IMR-90 (cell line): Measurements from ENCODE around the gene PTTG1IP2. TPM values are rescaled to one million over a fixed set of nuclear protein-coding genes. Genes with fewer than 3 reads are reported as not detected.
A peak's percentile ranks its signal among the peaks of the same experiment; 100 is the strongest.

Experiments used
- ATAC-seq: fragments of 200-7000 bp; cut with Tn5 transposase; 2 replicates; pipeline ENCODE4 v1.9.1; 2020; ENCODE audit warnings: low read depth, mild to moderate bottlenecking, moderate library complexity
- BruUV-seq: library from RNA; stranded (reverse); fragments of 400-500 nt; replicated peaks from 2 replicates; lab custom pipeline; 2021; lab: Mats Ljungman, UMichigan
- CTCF ChIA-PET: fragments of 300-600 bp; formaldehyde crosslinking; extraction: SDS; loops from one replicate; lab custom pipeline; 2021; ENCODE audit warnings: antibody characterized with exemption; lab: Yijun Ruan, JAX
- POLR2A ChIA-PET: fragments of 300-600 bp; sonication (Branson Sonifier 250); formaldehyde crosslinking; loops from one replicate; lab custom pipeline; 2022; ENCODE audit warnings: antibody characterized with exemption; ENCODE audit not compliant: unreplicated experiment; lab: Charles Lee
- DNase-seq: peaks from one replicate; pipeline ENCODE4 v3.0.0; 2013
- H2AFZ ChIP-seq: replicated peaks from 2 replicates; pipeline ENCODE3; 2013; ENCODE audit warnings: low read length, mild to moderate bottlenecking; ENCODE audit not compliant: poor library complexity
- H2AK5ac ChIP-seq: 2 replicates; pipeline ENCODE4 v1.6.1; 2013; ENCODE audit warnings: low read depth, low read length, inconsistent platforms
- H2AK9ac ChIP-seq: replicated peaks from 2 replicates; pipeline ENCODE3; 2013; ENCODE audit warnings: mild to moderate bottlenecking, low read depth, low read length, moderate library complexity; ENCODE audit not compliant: poor library complexity
- H2BK120ac ChIP-seq: 2 replicates; pipeline ENCODE4 v1.6.1; 2013; ENCODE audit warnings: low read depth, low read length, inconsistent platforms
- H2BK15ac ChIP-seq: 3 replicates; pipeline ENCODE4 v1.6.1; 2013; ENCODE audit warnings: low read depth, low read length, inconsistent platforms
- H2BK20ac ChIP-seq: 2 replicates; pipeline ENCODE4 v1.6.1; 2013; ENCODE audit warnings: low read depth, mild to moderate bottlenecking, inconsistent platforms, low read length, moderate library complexity
- H2BK5ac ChIP-seq: 2 replicates; pipeline ENCODE4 v1.6.1; 2013; ENCODE audit warnings: mild to moderate bottlenecking, low read depth, low read length, inconsistent platforms; ENCODE audit not compliant: poor library complexity, severe bottlenecking
- H3K14ac ChIP-seq: replicated peaks from 2 replicates; pipeline ENCODE4 v1.6.1; 2013; ENCODE audit warnings: low read depth, low read length, inconsistent platforms
- H3K18ac ChIP-seq: 2 replicates; pipeline ENCODE4 v1.6.1; 2013; ENCODE audit warnings: low read depth, low read length, control low read depth
- H3K23ac ChIP-seq: 2 replicates; pipeline ENCODE4 v1.6.1; 2013; ENCODE audit warnings: low read depth, low read length, inconsistent platforms
- H3K27ac ChIP-seq: 2 replicates; pipeline ENCODE4 v1.5.1; 2013; ENCODE audit warnings: mild to moderate bottlenecking, control low read depth, low read length; ENCODE audit not compliant: insufficient read depth
- H3K27me3 ChIP-seq: 2 replicates; pipeline ENCODE4 v1.6.1; 2013; ENCODE audit warnings: low read length; ENCODE audit not compliant: control insufficient read depth, insufficient read depth
- H3K36me3 ChIP-seq: 2 replicates; pipeline ENCODE4 v1.6.1; 2013; ENCODE audit warnings: low read length, mixed read lengths; ENCODE audit not compliant: control insufficient read depth, insufficient read depth
- H3K4ac ChIP-seq: 2 replicates; pipeline ENCODE4 v1.6.1; 2013; ENCODE audit warnings: low read depth, low read length, inconsistent platforms
- H3K4me1 ChIP-seq: 2 replicates; pipeline ENCODE4 v1.6.1; 2013; ENCODE audit warnings: low read length, mixed read lengths; ENCODE audit not compliant: control insufficient read depth, insufficient read depth
- H3K4me2 ChIP-seq: 2 replicates; pipeline ENCODE4 v1.6.1; 2013; ENCODE audit warnings: low read depth, mild to moderate bottlenecking, control low read depth, low read length, moderate library complexity
- H3K4me3 ChIP-seq: 2 replicates; pipeline ENCODE4 v1.5.1; 2013; ENCODE audit warnings: low read depth, mild to moderate bottlenecking, control low read depth, low read length, moderate library complexity; ENCODE audit not compliant: insufficient read depth
- H3K56ac ChIP-seq: 2 replicates; pipeline ENCODE4 v1.6.1; 2013; ENCODE audit warnings: low read length, inconsistent platforms; ENCODE audit not compliant: insufficient read depth; ENCODE audit errors: extremely low read depth
- H3K79me1 ChIP-seq, 2 experiments: 2 replicates each; pipeline ENCODE4 v1.6.1; 2013; ENCODE audit warnings: low read length in 2 of 2, inconsistent platforms in 1 of 2, low read depth in 1 of 2
- H3K9ac ChIP-seq: 2 replicates; pipeline ENCODE4 v1.6.1; 2013; ENCODE audit warnings: low read depth, low read length, control low read depth
- H3K9me1 ChIP-seq: 2 replicates; pipeline ENCODE4 v1.6.1; 2013; ENCODE audit warnings: low read length, inconsistent platforms; ENCODE audit not compliant: insufficient read depth
- H3K9me3 ChIP-seq: 2 replicates; pipeline ENCODE4 v1.6.1; 2013; ENCODE audit warnings: low read length; ENCODE audit not compliant: control insufficient read depth, insufficient read depth
- H4K20me1 ChIP-seq: 2 replicates; pipeline ENCODE4 v1.6.1; 2013; ENCODE audit warnings: low read length, inconsistent platforms; ENCODE audit not compliant: insufficient read depth
- H4K5ac ChIP-seq: 2 replicates; pipeline ENCODE4 v1.6.1; 2013; ENCODE audit warnings: mild to moderate bottlenecking, low read depth, low read length, control low read depth
- H4K8ac ChIP-seq, 2 experiments: 2 replicates each; pipeline ENCODE4 v1.6.1; 2013; ENCODE audit warnings: low read depth in 2 of 2, low read length in 2 of 2, control low read depth in 1 of 2, inconsistent platforms in 1 of 2
- H4K91ac ChIP-seq: 2 replicates; pipeline ENCODE4 v1.6.1; 2013; ENCODE audit warnings: low read depth, low read length, inconsistent platforms; ENCODE audit not compliant: insufficient read depth
- BHLHE40 ChIP-seq: fragments of 150-350 bp; IDR thresholded peaks from 2 replicates; pipeline ENCODE4 v1.6.1; 2016; ENCODE audit warnings: mild to moderate bottlenecking, low read depth, low read length
- CEBPB ChIP-seq: IDR thresholded peaks from 2 replicates; pipeline ENCODE4 v1.6.1; 2012; ENCODE audit warnings: low read depth, low read length, improper control_type of control experiment
- CHD1 ChIP-seq: IDR thresholded peaks from 2 replicates; pipeline ENCODE4 v1.6.1; 2012; ENCODE audit warnings: low read depth, low read length, improper control_type of control experiment
- CTCF ChIP-seq: conservative IDR thresholded peaks from 2 replicates; pipeline ENCODE4 v1.5.1; 2012; ENCODE audit warnings: mild to moderate bottlenecking, low read depth, low read length, improper control_type of control experiment
- ELK1 ChIP-seq: fragments of 150-350 bp; IDR thresholded peaks from 2 replicates; pipeline ENCODE4 v1.6.1; 2016; ENCODE audit warnings: low read depth, mild to moderate bottlenecking, low read length, moderate library complexity, borderline replicate concordance
- FOS ChIP-seq: fragments of 150-350 bp; IDR thresholded peaks from 2 replicates; pipeline ENCODE4 v1.6.1; 2016; ENCODE audit warnings: low read depth, low read length
- MAFK ChIP-seq: IDR thresholded peaks from 2 replicates; pipeline ENCODE4 v1.6.1; 2012; ENCODE audit warnings: low read depth, low read length, improper control_type of control experiment
- MAZ ChIP-seq: IDR thresholded peaks from 2 replicates; pipeline ENCODE4 v1.6.1; 2012; ENCODE audit warnings: low read depth, mild to moderate bottlenecking, low read length, improper control_type of control experiment, moderate library complexity, borderline replicate concordance
- MXI1 ChIP-seq: IDR thresholded peaks from 2 replicates; pipeline ENCODE4 v1.6.1; 2012; ENCODE audit warnings: low read depth, mild to moderate bottlenecking, low read length, moderate library complexity, borderline replicate concordance
- NFE2L2 ChIP-seq: fragments of 150-350 bp; IDR thresholded peaks from 2 replicates; pipeline ENCODE4 v1.6.1; 2016; ENCODE audit warnings: low read depth, mild to moderate bottlenecking, low read length
- POLR2A ChIP-seq: IDR thresholded peaks from 2 replicates; pipeline ENCODE4 v1.6.1; 2012; ENCODE audit warnings: mild to moderate bottlenecking, low read depth, low read length
- RAD21 ChIP-seq: IDR thresholded peaks from 2 replicates; pipeline ENCODE4 v1.6.1; 2012; ENCODE audit warnings: low read length, improper control_type of control experiment
- RCOR1 ChIP-seq: IDR thresholded peaks from 2 replicates; pipeline ENCODE4 v1.6.1; 2012; ENCODE audit warnings: mild to moderate bottlenecking, low read length, improper control_type of control experiment; ENCODE audit not compliant: insufficient replicate concordance
- RFX5 ChIP-seq: IDR thresholded peaks from 2 replicates; pipeline ENCODE4 v1.8.0; 2012; ENCODE audit warnings: low read depth, mild to moderate bottlenecking, low read length, moderate library complexity
- SMC3 ChIP-seq: fragments of 150-350 bp; IDR thresholded peaks from 2 replicates; pipeline ENCODE4 v1.6.1; 2016; ENCODE audit warnings: low read depth, mild to moderate bottlenecking, antibody characterized with exemption, low read length, moderate library complexity
- USF2 ChIP-seq: fragments of 150-350 bp; IDR thresholded peaks from 2 replicates; pipeline ENCODE4 v1.6.1; 2017; ENCODE audit warnings: mild to moderate bottlenecking, antibody characterized with exemption, low read length, low read depth
- WGBS, 2 experiments: methylation state at CpG; one replicate each; pipeline versions ENCODE4 v1.1.5 to v1.1.7; 2013; ENCODE audit warnings: missing lambda C conversion rate in 2 of 2; ENCODE audit not compliant: insufficient read length in 1 of 2; ENCODE audit errors: extremely low coverage in 2 of 2; 5-methylcytosine and 5-hydroxymethylcytosine counted together
- dilution Hi-C: fragments of 300-500 bp; cut with HindIII; formaldehyde crosslinking; loops from one replicate; pipeline ENCODE4 v1.14.3; 2018; ENCODE audit warnings: low sequenced_read_pairs; ENCODE audit not compliant: unreplicated experiment
- in situ Hi-C: fragments of 300-500 bp; cut with MboI; formaldehyde crosslinking; loops from 3 replicates; pipeline ENCODE4 v1.14.3; 2019; ENCODE audit warnings: low sequenced_read_pairs, inconsistent platforms, mixed read lengths
- intact Hi-C: fragments of 100-400 bp; cut with micrococcal nuclease; formaldehyde crosslinking; loops from 2 replicates; pipeline ENCODE4 v1.10.0; 2022
- polyA plus RNA-seq, 3 experiments: library from polyadenylated mRNA; depleted of rRNA; stranded (reverse); fragments of >200 nt; gene quantifications; 2 replicates each; pipeline ENCODE4 v1.2.3, GENCODE V29; 2012; ENCODE audit warnings: low replicate concordance in 1 of 3
- total RNA-seq: library from RNA; depleted of rRNA; stranded (reverse); fragments of >200 nt; gene quantifications from 2 replicates; pipeline ENCODE4 v1.2.3, GENCODE V29; 2012

PTTG1IP2 gene
- total and polyA plus RNA-seq, 2 of the 4 experiments (the other 2 are of a cell fraction), result not detected

- ATAC-seq, result peak; percentile 35; the same call in 1 of the 2 replicates
- no peak for DNase-seq
- no peak overlapping the region for H3K4me2 ChIP-seq
- TF ChIP-seq BHLHE40, result no peak
- TF ChIP-seq USF2, result no peak
- no peak for TF ChIP-seq RFX5
- TF ChIP-seq ELK1, result no peak
- TF ChIP-seq MAFK, result no peak
- TF ChIP-seq NFE2L2, result no peak
- no peak for TF ChIP-seq CHD1
- no peak for TF ChIP-seq RAD21
- TF ChIP-seq FOS, result no peak
- TF ChIP-seq POLR2A, result no peak
- TF ChIP-seq CEBPB, result no peak
- no peak for TF ChIP-seq SMC3
- no peak for TF ChIP-seq RCOR1
- no peak for TF ChIP-seq CTCF
- TF ChIP-seq MAZ, result no peak
- TF ChIP-seq MXI1, result no peak
- H3K18ac ChIP-seq, result no peak overlapping the region
- no peaks in the 10 kb centered on the region for H4K20me1 ChIP-seq
- no peaks in the 10 kb centered on the region for H3K36me3 ChIP-seq
- no TSS peak for BruUV-seq
- H4K8ac ChIP-seq, result no peak overlapping the region
- H3K9me3 ChIP-seq, result no peaks in the 10 kb centered on the region
- no peak overlapping the region for H2BK5ac ChIP-seq
- H3K9me1 ChIP-seq, result no peaks in the 10 kb centered on the region
- H2AK9ac ChIP-seq, result no peak overlapping the region
- no peak overlapping the region for H2BK20ac ChIP-seq
- no peak overlapping the region for H2AK5ac ChIP-seq
- H3K79me1 ChIP-seq, result no peaks in the 10 kb centered on the region
- H2BK120ac ChIP-seq, result no peak overlapping the region
- H3K27me3 ChIP-seq, result no peaks in the 10 kb centered on the region
- H3K4me1 ChIP-seq, result no peaks in the 10 kb centered on the region
- H3K9ac ChIP-seq, result no peak overlapping the region
- H2AFZ ChIP-seq, result no peak overlapping the region
- no peak overlapping the region for H3K4ac ChIP-seq
- ChIA-PET CTCF (interaction anchor here (0.6 to 1.9 kb wide), 2 partner anchors 9 to 268 kb away, joined by 3 to 10 read pairs; no protein-coding TSS in a partner anchor), POLR2A (no interaction called here)
- no peak overlapping the region for H3K56ac ChIP-seq
- no peak overlapping the region for H3K14ac ChIP-seq
- H3K4me3 ChIP-seq, result no peak overlapping the region
- H4K91ac ChIP-seq, result no peak overlapping the region
- in situ Hi-C loops (loop anchor here (10.0 kb wide), 1 partner anchor 571 kb away; no protein-coding TSS in a partner anchor), intact Hi-C loops (loop anchor here (2.0 to 10.0 kb wide), 2 partner anchors 175 to 311 kb away; no protein-coding TSS in a partner anchor), dilution Hi-C loops (no loop called here)
- H2BK15ac ChIP-seq, result no peak overlapping the region
- H3K23ac ChIP-seq, result no peak overlapping the region
- H4K5ac ChIP-seq, result no peak overlapping the region
- WGBS, 2 experiments, result no CpG with 5 or more reads among the region's 1 CpG
- H3K27ac ChIP-seq, result no peak overlapping the region
Observed at GRCh38 chr7:90453931-90454330, 15.5 kb upstream of the PTTG1IP2 start.
